Astrocyte of the spinal cord (primary cell): Measurements from ENCODE around the gene ARMC6.

Experiments
- DNase-seq: peaks from one replicate; pipeline ENCODE4 v3.0.0; 2011; ENCODE audit warnings: low read depth, low spot score
- H3K4me3 ChIP-seq: 2 replicates; pipeline ENCODE4 v1.5.1; 2011; ENCODE audit warnings: low read depth, mild to moderate bottlenecking, low read length, moderate library complexity
- CTCF ChIP-seq: IDR thresholded peaks from 2 replicates; pipeline ENCODE4 v1.5.1; 2012; ENCODE audit warnings: low read depth, mild to moderate bottlenecking, low read length, inconsistent platforms
- in situ Hi-C: cut with HindIII; loops from 2 replicates; pipeline ENCODE4 v1.10.0; 2017; ENCODE audit warnings: low sequenced_read_pairs

The ARMC6 gene

GRCh38 chr19:19056636-19057275 lies 23.4 kb downstream of the ARMC6 start:
- DNase-seq = no peak
- TF ChIP-seq CTCF = no peak
- in situ Hi-C loops = no loop called here
- no peak overlapping the region for H3K4me3 ChIP-seq

DNA sequence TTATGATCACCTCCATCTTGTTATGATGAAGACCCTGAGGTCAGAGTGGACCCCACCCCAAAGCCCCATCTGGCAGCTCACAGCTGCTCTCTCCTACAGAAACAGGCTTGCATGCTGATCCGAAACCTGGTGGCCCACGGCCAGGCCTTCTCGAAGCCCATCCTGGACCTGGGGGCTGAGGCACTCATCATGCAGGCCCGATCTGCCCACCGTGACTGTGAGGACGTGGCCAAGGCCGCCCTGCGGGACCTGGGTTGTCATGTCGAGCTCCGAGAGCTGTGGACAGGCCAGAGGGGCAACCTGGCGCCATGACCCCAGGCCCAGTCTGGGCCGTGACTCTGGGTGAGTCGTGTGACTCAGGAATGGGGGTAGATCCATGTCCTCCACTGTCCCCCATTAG lies 23.9 kb downstream of the ARMC6 start:
- in situ Hi-C loops = no loop called here
- no peak overlapping the region for H3K4me3 ChIP-seq
- DNase-seq = no peak
- TF ChIP-seq CTCF = no peak

GRCh38 chr19:19057720-19058119 lies 24.3 kb downstream of the ARMC6 start:
- TF ChIP-seq CTCF = no peak
- in situ Hi-C loops = no loop called here
- no peak overlapping the region for H3K4me3 ChIP-seq
- no peak for DNase-seq

- no peak for TF ChIP-seq CTCF
- no peak overlapping the region for H3K4me3 ChIP-seq
- in situ Hi-C loops = no loop called here
- no peak for DNase-seq
Measured at GRCh38 chr19:19059018-19059836, 25.8 kb downstream of the ARMC6 start.

DNA sequence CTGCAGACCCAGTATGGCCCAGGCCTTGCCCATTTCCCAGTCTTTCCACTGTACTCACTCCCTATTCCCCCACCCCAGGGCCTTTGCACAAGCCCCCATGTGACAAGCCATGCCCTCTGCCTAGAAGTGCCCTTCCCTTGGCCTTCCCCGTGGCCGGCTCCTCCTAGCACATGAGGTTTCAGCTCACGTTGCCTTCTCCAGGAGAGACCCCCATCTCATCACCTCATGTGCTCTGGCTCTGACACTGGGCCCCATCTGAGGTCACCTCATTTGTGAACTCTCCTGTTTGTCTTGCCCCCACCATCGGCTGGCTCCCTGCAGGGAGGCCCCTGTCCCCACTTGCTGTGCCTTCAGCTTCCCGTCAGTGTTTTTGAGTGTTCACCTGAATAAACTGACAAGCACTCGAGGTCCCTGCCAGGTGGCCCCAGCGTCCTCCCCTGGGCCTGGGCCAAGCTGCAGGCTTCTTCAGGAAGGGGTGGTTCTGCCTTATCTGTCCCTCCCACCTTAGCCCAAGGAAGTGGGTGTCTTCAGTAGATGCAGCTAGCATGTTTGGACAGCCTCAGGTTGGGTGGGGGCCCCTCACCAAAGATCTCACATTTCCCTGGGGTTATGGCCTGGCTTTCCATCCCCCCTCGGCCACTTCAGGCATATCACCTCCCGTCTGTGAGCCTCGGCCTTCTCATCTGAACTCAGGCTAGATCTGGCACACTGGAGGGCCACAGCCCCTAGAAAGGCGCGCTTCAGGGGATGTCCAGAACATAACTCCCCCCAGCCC lies 26.6 kb downstream of the ARMC6 start:
- no peak for DNase-seq
- in situ Hi-C loops = no loop called here
- H3K4me3 ChIP-seq = no peak overlapping the region
- TF ChIP-seq CTCF = no peak

DNA sequence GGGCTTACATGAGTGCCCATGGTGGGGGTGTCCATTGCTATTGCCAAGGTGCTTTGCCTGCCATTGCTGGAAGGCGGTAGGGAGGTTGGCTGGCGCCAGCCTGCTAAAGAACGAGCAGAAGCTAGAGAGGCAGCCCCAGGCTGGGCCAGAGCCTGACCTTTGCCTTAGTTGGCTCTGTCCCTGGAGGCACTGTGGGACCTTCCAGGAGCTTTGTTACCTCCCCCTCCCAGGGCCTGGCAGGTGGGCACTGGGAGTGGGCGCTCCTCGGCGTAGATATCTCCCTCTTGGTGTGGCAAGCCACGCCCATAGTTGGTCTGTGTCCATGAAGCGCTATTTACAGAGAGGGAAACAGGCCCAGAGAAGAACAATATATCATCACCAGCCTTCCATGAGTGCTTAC lies 28.1 kb downstream of the ARMC6 start:
- no peak for TF ChIP-seq CTCF
- in situ Hi-C loops = no loop called here
- no peak overlapping the region for H3K4me3 ChIP-seq
- DNase-seq = no peak
